GM12878 (cell line): ENCODE measurements around the gene PSMB10. TPM values are rescaled to one million over a fixed set of nuclear protein-coding genes. Genes with fewer than 3 reads are reported as not detected.

Source experiments
- ATAC-seq: fragments of 200-7000 bp; cut with Tn5 transposase; 3 replicates; pipeline ENCODE4 v1.9.1; 2020; ENCODE audit warnings: mild to moderate bottlenecking, moderate library complexity
- BruUV-seq: library from RNA; stranded (reverse); fragments of 400-500 nt; replicated peaks from 2 replicates; lab custom pipeline; 2021; lab: Mats Ljungman, UMichigan
- CTCF ChIA-PET: fragments of 300-600 bp; sonication (Branson Sonifier 250); formaldehyde crosslinking; extraction: SDS; loops from one replicate; lab custom pipeline; 2021; ENCODE audit warnings: inconsistent platforms; lab: Yijun Ruan, JAX
- POLR2A ChIA-PET: fragments of 350-600 bp; formaldehyde crosslinking; extraction: SDS; loops from one replicate; lab custom pipeline; 2021; ENCODE audit warnings: inconsistent platforms; lab: Charles Lee
- RAD21 ChIA-PET: fragments of 300-600 bp; sonication (Branson Sonifier 250); formaldehyde crosslinking; loops from one replicate; lab custom pipeline; 2023; ENCODE audit warnings: antibody characterized with exemption; ENCODE audit not compliant: unreplicated experiment; lab: Charles Lee
- SMC1A ChIA-PET: fragments of 300-600 bp; sonication (Branson Sonifier 250); formaldehyde crosslinking; loops from one replicate; lab custom pipeline; 2023; ENCODE audit not compliant: unreplicated experiment, uncharacterized antibody; lab: Charles Lee
- DNase-seq: peaks from one replicate; pipeline ENCODE4 v3.0.0-alpha.2; 2011; ENCODE audit warnings: low read depth, low spot score
- FAIRE-seq: peaks from 3 replicates; lab custom pipeline; 2011; peaks lifted over from hg19 to GRCh38; lab: Jason Lieb, UNC
- H2AFZ ChIP-seq: 2 replicates; pipeline ENCODE4 v1.6.0; 2011; ENCODE audit warnings: low read depth, low read length, control low read depth; ENCODE audit not compliant: control insufficient read depth
- H3K27ac ChIP-seq: 2 replicates; pipeline ENCODE4 v1.5.1; 2011; ENCODE audit warnings: control low read depth; ENCODE audit not compliant: control insufficient read depth, insufficient read depth
- H3K27me3 ChIP-seq, 2 experiments: replicated peaks in 1 of 2; 2 replicates each; pipeline versions ENCODE4 v1.6.0 to v1.6.1; 2011; ENCODE audit warnings: low read length in 1 of 2; ENCODE audit not compliant: control insufficient read depth in 2 of 2, insufficient read depth in 2 of 2
- H3K36me3 ChIP-seq, 2 experiments: 2 replicates each; pipeline ENCODE4 v1.5.1; 2011; ENCODE audit warnings: low read length in 1 of 2; ENCODE audit not compliant: control insufficient read depth in 2 of 2, insufficient read depth in 2 of 2
- H3K4me1 ChIP-seq: 2 replicates; pipeline ENCODE4 v1.6.1; 2011; ENCODE audit warnings: mild to moderate bottlenecking, low read length, moderate library complexity, mixed read lengths; ENCODE audit not compliant: control insufficient read depth, insufficient read depth
- H3K4me2 ChIP-seq: 2 replicates; pipeline ENCODE4 v1.6.0; 2011; ENCODE audit warnings: control low read depth; ENCODE audit not compliant: control insufficient read depth, insufficient read depth
- H3K4me3 ChIP-seq: fragments of 200-600 bp; sonication (generic); 2 replicates; pipeline ENCODE4 v1.5.1; 2016
- H3K79me2 ChIP-seq: 2 replicates; pipeline ENCODE4 v1.6.0; 2011; ENCODE audit warnings: low read length; ENCODE audit not compliant: control insufficient read depth, insufficient read depth
- H3K9ac ChIP-seq: 2 replicates; pipeline ENCODE4 v1.8.0; 2011; ENCODE audit warnings: low read length, control low read depth, mixed read lengths; ENCODE audit not compliant: control insufficient read depth, insufficient read depth
- H3K9me3 ChIP-seq: replicated peaks from 3 replicates; pipeline ENCODE4 v1.5.1; 2011; ENCODE audit warnings: mild to moderate bottlenecking, low read length; ENCODE audit not compliant: control insufficient read depth, insufficient read depth
- H4K20me1 ChIP-seq: 2 replicates; pipeline ENCODE4 v1.6.0; 2011; ENCODE audit not compliant: control insufficient read depth, insufficient read depth
- EGR1 ChIP-seq, 2 experiments: IDR thresholded peaks; 1 replicate in 1 of 2; 2 replicates in 1 of 2; pipeline ENCODE4 v1.6.1; 2011 to 2012; ENCODE audit warnings: low read depth in 2 of 2, low read length in 2 of 2, borderline replicate concordance in 1 of 2, mild to moderate bottlenecking in 1 of 2, moderate library complexity in 1 of 2
- FOXM1 ChIP-seq: IDR thresholded peaks from 2 replicates; pipeline ENCODE4 v1.6.1; 2012; ENCODE audit warnings: low read depth, mild to moderate bottlenecking, inconsistent platforms, low read length, moderate library complexity
- NR2C2 ChIP-seq: IDR thresholded peaks from 2 replicates; pipeline ENCODE4 v1.6.1; 2011; ENCODE audit warnings: borderline replicate concordance, low read depth; ENCODE audit not compliant: control insufficient read depth, insufficient read length
- NRF1 ChIP-seq: conservative IDR thresholded peaks from 2 replicates; pipeline ENCODE4 v1.6.1; 2011; ENCODE audit warnings: mild to moderate bottlenecking, low read depth, low read length, improper control_type of control experiment
- RB1 ChIP-seq: fragments of 450-650 bp; formaldehyde crosslinking; IDR thresholded peaks from 2 replicates; pipeline ENCODE4 v1.6.1; 2017; ENCODE audit warnings: mild to moderate bottlenecking, borderline replicate concordance
- SIX5 ChIP-seq: IDR thresholded peaks from 2 replicates; pipeline ENCODE4 v1.6.1; 2011; ENCODE audit warnings: mild to moderate bottlenecking, low read depth, low read length, moderate library complexity; ENCODE audit not compliant: severe bottlenecking
- ZNF217 ChIP-seq: fragments of 450-650 bp; IDR thresholded peaks from 2 replicates; pipeline ENCODE4 v1.6.1; 2017; ENCODE audit warnings: antibody characterized with exemption, mild to moderate bottlenecking
- ZNF24 ChIP-seq: fragments of 450-650 bp; IDR thresholded peaks from 2 replicates; pipeline ENCODE4 v1.6.1; 2017; ENCODE audit warnings: antibody characterized with exemption, mild to moderate bottlenecking
- ZSCAN29 ChIP-seq: fragments of 450-650 bp; IDR thresholded peaks from 2 replicates; pipeline ENCODE4 v1.6.1; 2017; ENCODE audit warnings: mild to moderate bottlenecking, moderate library complexity
- WGBS: methylation state at CpG from one replicate; pipeline ENCODE4 v1.1.6; 2016; ENCODE audit warnings: low lambda C conversion rate; ENCODE audit not compliant: insufficient replicate concordance, insufficient coverage; ENCODE audit errors: missing lambda C conversion rate; 5-methylcytosine and 5-hydroxymethylcytosine counted together
- in situ Hi-C: fragments of 300-500 bp; cut with MboI; formaldehyde crosslinking; loops from 9 replicates; pipeline ENCODE4 v1.14.3; 2018; ENCODE audit warnings: mixed read lengths
- intact Hi-C: fragments of 100-400 bp; cut with micrococcal nuclease; formaldehyde crosslinking; loops from one replicate; pipeline ENCODE4 v1.14.2; 2022; ENCODE audit not compliant: unreplicated experiment
- polyA plus RNA-seq, 11 experiments: library from polyadenylated mRNA; depleted of rRNA in 4 of 11; unstranded in 6 of 11; stranded (reverse) in 5 of 11; fragments of >200 nt; fragmentation: Nextera tagmentation in 4 of 11; fragmentation: Illumina TruSeq in 1 of 11; extraction: Ambion mirVana in 4 of 11; extraction: Trizol in 1 of 11; gene quantifications; 1 replicate in 1 of 11; 2 replicates in 10 of 11; pipeline versions ENCODE4 v1.2.1 to v1.2.3, GENCODE V29; 2011 to 2016; ENCODE audit warnings: inconsistent platforms in 2 of 11, missing spikeins in 2 of 11, low read depth in 1 of 11
- total RNA-seq, 4 experiments: library from RNA; depleted of rRNA in 3 of 4; stranded (reverse); fragments of >200 nt in 3 of 4; fragmentation: Illumina TruSeq in 1 of 4; extraction: Trizol in 1 of 4; gene quantifications; 2 replicates each; pipeline versions ENCODE4 v1.2.1 to v1.2.3, GENCODE V29; 2013 to 2021
- TF ChIP-seq, protein P1 (sequence below): fragments of 450-650 bp; IDR thresholded peaks from 2 replicates; pipeline ENCODE4 v1.6.1; 2017; ENCODE audit warnings: mild to moderate bottlenecking, moderate library complexity
- TF ChIP-seq, protein P2 (sequence below): IDR thresholded peaks from 2 replicates; pipeline ENCODE4 v1.6.1; 2011; ENCODE audit warnings: borderline replicate concordance, low read depth, mild to moderate bottlenecking, moderate library complexity, mixed read lengths, low read length; ENCODE audit not compliant: insufficient read depth; ENCODE audit errors: extremely low read length
- TF ChIP-seq, protein P3 (sequence below): fragments of 450-650 bp; IDR thresholded peaks from 2 replicates; pipeline ENCODE4 v1.6.1; 2017; ENCODE audit warnings: mild to moderate bottlenecking, low read depth, inconsistent platforms; ENCODE audit not compliant: poor library complexity, severe bottlenecking

Gene PSMB10
- total and polyA plus RNA-seq, 10 of the 15 experiments (the other 5 are each of a cell fraction or from before 2014, with no cell fraction given): 24.1 to 308 (median 151) TPM

DNA sequence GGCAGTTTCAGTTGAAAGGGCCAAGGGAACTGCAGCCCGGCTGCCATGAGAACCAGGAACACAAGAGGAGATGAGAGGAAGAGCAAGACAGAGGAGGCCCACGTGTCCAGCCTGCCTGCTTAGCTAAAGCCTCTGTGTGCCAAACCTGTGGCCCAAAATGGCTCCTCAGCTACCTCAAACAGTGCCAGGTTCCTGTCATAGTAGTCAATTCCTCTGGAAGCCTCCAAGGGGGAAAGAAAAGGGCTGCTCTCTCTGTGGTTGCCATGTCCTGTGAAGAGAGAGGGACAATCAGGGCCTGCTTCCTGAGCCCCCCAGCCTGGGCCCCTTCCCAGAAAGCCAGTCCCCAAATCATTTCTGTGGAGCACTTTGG lies 26.6 kb upstream of the PSMB10 start (continued):
- TF ChIP-seq, protein P1, sequence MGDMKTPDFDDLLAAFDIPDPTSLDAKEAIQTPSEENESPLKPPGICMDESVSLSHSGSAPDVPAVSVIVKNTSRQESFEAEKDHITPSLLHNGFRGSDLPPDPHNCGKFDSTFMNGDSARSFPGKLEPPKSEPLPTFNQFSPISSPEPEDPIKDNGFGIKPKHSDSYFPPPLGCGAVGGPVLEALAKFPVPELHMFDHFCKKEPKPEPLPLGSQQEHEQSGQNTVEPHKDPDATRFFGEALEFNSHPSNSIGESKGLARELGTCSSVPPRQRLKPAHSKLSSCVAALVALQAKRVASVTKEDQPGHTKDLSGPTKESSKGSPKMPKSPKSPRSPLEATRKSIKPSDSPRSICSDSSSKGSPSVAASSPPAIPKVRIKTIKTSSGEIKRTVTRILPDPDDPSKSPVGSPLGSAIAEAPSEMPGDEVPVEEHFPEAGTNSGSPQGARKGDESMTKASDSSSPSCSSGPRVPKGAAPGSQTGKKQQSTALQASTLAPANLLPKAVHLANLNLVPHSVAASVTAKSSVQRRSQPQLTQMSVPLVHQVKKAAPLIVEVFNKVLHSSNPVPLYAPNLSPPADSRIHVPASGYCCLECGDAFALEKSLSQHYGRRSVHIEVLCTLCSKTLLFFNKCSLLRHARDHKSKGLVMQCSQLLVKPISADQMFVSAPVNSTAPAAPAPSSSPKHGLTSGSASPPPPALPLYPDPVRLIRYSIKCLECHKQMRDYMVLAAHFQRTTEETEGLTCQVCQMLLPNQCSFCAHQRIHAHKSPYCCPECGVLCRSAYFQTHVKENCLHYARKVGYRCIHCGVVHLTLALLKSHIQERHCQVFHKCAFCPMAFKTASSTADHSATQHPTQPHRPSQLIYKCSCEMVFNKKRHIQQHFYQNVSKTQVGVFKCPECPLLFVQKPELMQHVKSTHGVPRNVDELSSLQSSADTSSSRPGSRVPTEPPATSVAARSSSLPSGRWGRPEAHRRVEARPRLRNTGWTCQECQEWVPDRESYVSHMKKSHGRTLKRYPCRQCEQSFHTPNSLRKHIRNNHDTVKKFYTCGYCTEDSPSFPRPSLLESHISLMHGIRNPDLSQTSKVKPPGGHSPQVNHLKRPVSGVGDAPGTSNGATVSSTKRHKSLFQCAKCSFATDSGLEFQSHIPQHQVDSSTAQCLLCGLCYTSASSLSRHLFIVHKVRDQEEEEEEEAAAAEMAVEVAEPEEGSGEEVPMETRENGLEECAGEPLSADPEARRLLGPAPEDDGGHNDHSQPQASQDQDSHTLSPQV: no peak
- TF ChIP-seq, all 136 proteins: peak for 0

DNA sequence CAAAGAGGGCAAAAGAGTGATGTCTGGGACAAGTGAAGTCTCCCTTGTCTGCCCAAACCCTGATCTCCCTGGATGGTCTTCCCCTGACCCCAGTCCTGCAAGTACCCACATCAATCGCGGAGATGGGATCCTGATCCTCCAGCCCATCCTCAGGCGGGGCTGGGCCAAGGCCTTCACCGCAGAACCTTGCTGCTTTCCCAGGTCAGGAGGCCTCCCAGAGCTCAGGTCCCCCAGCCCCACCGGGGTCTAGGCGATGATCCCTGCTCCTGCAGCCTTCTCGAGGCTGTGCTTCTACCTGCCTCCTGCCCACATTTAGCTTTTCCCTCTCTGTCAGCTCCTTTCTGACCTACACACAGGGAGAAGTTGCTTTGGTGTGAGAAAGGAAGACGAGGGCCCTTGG lies 25.5 kb upstream of the PSMB10 start:
- no TSS peak for BruUV-seq
- H3K27me3 ChIP-seq: no peaks in the 10 kb centered on the region
- no peaks in the 10 kb centered on the region for H4K20me1 ChIP-seq
- 90% methylated on average over 8 of the region's 8 CpGs for WGBS
- ChIA-PET POLR2A (interaction anchor here (0.5 to 1.0 kb wide), 2 partner anchors 11 to 23 kb away, joined by 3 read pairs; no protein-coding TSS in a partner anchor), RAD21 (no interaction called here), CTCF (no interaction called here), SMC1A (no interaction called here)
- ATAC-seq (no peak), DNase-seq (no peak), FAIRE-seq (no peak)
- H3K27ac ChIP-seq: no peak overlapping the region
- no peak overlapping the region for H3K9ac ChIP-seq
- no peak for TF ChIP-seq RB1
- no peak for TF ChIP-seq ZNF217
- no peak for TF ChIP-seq ZNF24
- TF ChIP-seq FOXM1: no peak
- TF ChIP-seq EGR1 (IDR thresholded peaks at IDR 0.05; ENCODE audit: borderline replicate concordance in 1 of 2, low read depth in 2 of 2, low read length in 2 of 2): no peak
- TF ChIP-seq NRF1: no peak
- TF ChIP-seq SIX5: no peak
- TF ChIP-seq, protein P2, sequence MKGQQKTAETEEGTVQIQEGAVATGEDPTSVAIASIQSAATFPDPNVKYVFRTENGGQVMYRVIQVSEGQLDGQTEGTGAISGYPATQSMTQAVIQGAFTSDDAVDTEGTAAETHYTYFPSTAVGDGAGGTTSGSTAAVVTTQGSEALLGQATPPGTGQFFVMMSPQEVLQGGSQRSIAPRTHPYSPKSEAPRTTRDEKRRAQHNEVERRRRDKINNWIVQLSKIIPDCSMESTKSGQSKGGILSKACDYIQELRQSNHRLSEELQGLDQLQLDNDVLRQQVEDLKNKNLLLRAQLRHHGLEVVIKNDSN: no peak
- TF ChIP-seq, protein P3, sequence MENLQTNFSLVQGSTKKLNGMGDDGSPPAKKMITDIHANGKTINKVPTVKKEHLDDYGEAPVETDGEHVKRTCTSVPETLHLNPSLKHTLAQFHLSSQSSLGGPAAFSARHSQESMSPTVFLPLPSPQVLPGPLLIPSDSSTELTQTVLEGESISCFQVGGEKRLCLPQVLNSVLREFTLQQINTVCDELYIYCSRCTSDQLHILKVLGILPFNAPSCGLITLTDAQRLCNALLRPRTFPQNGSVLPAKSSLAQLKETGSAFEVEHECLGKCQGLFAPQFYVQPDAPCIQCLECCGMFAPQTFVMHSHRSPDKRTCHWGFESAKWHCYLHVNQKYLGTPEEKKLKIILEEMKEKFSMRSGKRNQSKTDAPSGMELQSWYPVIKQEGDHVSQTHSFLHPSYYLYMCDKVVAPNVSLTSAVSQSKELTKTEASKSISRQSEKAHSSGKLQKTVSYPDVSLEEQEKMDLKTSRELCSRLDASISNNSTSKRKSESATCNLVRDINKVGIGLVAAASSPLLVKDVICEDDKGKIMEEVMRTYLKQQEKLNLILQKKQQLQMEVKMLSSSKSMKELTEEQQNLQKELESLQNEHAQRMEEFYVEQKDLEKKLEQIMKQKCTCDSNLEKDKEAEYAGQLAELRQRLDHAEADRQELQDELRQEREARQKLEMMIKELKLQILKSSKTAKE: no peak
- no peak for TF ChIP-seq ZSCAN29
- TF ChIP-seq NR2C2: no peak
- intact Hi-C loops: no loop called here
- H3K4me1 ChIP-seq: peaks cover 17% of the 10 kb centered on the region
- no peak overlapping the region for H2AFZ ChIP-seq
- in situ Hi-C loops: no loop called here
- H3K4me2 ChIP-seq: no peak overlapping the region
- H3K4me3 ChIP-seq: no peak overlapping the region
- H3K79me2 ChIP-seq: peaks cover 10% of the 10 kb centered on the region
- no peaks in the 10 kb centered on the region for H3K9me3 ChIP-seq
- H3K36me3 ChIP-seq: peaks cover 5 to 6% of the 10 kb centered on the region in 2 experiments; a peak in 3 of 4 replicates
